GM21381 (cell line): ENCODE data around the gene ZNF189.

Source experiments
- ATAC-seq: cut with Tn5 transposase; IDR thresholded peaks from one replicate; pipeline ENCODE4 v1.9.1; 2021; ENCODE audit warnings: mild to moderate bottlenecking, moderate library complexity; ENCODE audit not compliant: unreplicated experiment

The ZNF189 gene

DNA sequence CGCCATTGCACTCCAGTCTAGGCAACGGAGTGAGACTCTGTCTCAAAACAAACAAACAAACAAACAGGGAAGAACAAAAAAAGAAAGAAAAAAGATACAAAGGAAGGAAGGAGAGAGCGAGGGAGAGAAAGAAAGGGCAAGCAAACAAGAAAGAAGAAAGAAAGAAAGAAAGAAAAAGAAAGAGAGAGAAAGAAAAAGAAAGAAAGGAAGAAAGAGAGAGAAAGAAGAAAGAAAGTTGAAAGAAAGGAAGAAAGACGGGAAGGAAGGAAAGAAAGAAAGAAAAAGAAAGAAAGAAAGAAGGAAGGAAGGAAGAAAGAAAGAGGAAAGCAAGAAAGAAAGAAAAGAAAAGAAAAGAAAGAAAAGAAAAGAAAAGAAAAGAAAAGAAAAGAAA lies 50.0 kb downstream of the ZNF189 start:
- ATAC-seq: no peak

DNA sequence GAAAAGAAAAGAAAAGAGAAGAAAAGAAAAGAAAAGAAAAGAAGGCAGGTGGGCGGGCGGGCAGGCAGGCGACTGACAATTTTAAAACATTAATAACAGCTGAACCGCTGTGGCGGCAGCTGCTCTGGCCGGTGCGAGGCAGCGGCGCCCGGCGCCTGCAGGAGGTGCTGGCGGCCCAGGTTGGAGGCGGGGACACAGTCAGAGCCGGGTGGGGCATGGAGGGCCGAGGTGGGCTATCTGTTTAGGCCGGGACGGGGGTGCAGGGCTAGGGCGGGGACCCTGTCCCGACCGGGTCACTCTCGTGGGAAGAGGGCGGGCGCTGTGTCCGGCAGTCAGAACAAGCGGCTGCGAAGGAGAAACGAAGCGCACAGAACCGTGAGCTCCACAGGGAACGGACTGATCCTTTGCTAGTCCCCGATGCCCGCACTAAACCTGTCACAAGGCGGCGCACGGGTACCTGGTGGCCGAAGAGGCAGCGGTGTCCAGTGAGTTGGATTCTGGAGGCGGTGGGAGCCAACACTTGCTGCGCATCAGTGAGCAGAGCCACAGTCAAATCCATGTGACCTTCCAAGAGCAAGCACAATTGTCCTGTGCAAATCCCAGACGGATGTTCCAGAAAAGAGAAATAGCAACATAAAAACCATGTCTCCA lies 50.5 kb downstream of the ZNF189 start:
- ATAC-seq: peak; percentile 97

DNA sequence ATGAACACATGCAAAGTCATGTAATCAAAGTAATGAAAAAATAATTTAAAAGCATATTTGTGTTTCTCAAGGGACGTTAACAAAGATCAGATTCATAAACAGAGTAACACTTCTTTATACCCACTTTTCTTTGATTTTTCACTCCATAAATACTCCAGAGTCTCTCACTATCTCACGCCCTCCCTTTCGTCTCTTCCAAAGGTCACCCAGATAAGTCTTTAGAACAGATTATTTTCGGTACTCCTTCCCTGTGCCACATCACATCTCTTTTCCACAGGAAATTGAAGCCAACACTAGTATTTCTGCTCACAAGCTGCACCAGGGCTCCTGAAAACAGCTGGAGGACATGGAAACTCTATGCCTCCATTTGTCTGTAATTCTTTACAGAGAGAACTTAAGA lies 52.3 kb downstream of the ZNF189 start:
- ATAC-seq: no peak

DNA sequence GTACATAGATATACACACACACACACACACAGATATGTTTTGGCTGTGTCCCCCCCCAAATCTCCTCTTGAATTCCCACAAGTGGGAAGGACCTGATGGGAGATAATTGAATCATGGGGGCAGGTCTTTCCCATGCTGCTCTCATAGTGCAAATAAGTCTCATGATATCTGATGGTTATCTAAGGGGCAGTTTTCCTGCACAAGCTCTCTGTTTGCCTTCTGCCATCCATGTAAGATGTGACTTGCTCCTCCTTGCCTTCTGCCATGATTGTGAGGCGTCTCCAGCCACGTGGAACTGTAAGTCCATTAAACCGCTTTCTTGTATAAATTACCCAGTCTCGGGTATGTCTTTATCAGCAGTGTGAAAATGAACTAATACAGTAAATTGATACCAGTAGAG lies 52.8 kb downstream of the ZNF189 start:
- ATAC-seq: no peak

DNA sequence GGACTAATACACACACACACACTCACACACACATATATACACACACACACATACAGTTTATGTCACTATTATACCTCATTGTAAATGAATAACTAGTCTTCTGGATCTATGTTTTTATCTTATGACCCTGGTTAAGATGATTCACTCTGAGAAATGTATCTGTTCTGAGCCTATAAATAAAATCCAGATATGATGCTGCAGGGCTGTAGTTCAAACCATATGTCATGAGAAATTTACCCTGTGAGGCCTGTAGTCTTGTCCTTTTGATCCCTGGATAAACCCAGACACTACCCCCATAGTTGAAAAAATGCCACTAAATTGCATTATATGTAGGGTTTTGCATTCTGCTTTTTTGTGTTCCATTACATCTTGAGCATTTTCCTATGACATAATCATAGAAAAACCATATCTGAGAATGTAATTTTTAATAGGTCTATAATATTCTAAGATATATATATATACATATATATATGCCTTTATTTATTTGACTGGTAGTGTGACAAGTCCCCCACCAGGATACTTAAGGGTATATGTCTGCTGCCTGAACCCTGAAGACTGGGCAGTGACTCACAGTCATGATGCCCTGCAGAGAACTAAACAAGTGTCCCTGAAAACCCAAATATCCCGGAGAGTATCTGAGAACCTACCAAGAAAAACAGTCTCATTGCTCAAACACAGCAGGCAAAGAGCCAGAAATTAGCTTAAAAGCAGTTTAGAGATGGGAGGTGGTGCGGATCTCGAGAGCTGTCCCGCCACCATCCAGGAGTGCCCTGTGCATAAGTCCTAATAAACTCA lies 55.3 kb downstream of the ZNF189 start:
- no peak for ATAC-seq

DNA sequence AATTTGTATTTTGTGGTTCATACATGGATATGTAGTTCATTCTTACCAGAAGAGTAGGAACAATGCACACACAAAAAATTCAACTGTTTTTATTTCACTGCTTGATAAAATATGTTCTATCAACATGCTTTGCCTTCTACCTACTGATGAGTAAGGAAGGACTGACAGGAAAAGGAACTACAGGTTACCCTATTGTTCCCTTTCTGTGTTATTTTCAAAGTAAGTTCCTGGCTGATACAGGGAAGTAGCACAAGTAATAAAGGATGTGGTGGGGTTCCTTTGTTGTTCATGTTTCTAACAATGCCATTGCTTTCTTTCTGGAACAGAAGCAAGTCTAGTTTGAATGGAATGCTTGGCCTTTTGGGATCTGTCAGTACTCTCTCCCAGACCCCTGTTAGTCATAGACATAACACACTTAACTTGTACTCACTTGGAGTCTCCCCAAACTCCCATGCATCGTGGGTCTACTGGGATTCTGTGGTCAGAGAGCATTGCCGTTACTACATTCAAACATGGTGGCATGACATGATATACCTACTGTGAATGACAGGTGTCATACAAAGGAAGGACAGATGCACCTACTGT lies 57.1 kb downstream of the ZNF189 start:
- ATAC-seq: no peak

DNA sequence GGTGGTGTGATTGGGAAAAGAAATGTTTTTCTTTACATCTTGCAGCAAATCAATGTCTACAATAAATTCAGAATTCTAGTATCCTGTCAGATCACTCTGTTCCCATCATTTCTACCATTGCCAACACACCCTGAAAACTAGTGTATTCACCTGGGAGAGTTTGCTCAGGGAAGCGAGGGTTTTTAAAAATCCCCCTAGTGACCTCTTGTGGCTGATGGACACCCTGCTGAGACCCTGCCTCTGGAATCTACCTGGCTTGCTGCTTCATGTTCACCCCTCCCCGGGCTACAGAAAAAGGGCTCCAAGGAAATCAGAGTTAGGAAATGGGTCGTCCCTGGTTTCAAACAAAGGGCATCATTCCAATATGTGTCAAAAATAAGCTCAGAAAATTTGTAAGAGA lies 58.4 kb downstream of the ZNF189 start:
- no peak for ATAC-seq

DNA sequence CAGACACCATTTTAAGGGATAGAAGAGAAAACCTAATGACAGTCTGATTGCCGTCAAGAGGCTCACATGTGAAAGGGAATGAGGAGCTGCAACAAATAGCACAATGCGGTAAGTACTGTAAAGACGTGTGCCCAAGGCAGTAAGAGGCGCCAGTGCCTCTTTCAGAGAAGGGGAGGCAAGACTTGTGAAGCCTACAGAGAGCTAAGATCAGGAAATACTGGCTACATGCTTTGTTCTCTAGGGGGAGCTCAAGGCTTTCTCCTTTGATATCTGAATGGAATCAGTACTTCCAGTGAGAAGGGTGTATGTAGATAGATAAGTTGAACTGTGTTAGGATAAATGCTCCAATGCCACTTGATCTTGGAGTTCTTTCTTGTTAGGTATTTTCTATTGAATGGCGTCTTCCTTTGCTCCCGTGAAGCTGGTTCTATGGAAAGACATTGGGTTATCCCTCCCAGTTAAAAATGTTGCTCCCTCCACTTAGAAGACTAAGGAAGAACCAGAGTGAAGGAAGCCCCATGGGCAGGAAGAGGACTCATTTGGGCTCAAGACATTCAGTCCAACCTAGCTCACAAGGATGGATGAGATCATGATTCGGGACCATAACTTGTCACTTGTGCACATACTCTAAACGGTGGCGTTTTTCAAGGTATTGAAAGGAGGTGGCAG lies 60.4 kb downstream of the ZNF189 start:
- ATAC-seq: peak; percentile 77
